HepG2 (cell line): ENCODE measurements around the gene ERBB3. TPM values are rescaled to one million over a fixed set of nuclear protein-coding genes. Genes with fewer than 3 reads are reported as not detected.
"Not testable (repeated sequence)": the region's sequence is repeated elsewhere in the genome, so short reads cannot be mapped to it uniquely, and the experiment has no call there.

Source experiments
- ATAC-seq: fragments of 200-7000 bp; cut with Tn5 transposase; 3 replicates; pipeline ENCODE4 v1.9.1; 2020; ENCODE audit warnings: mild to moderate bottlenecking, moderate library complexity
- BruUV-seq: library from RNA; stranded (reverse); fragments of 400-500 nt; replicated peaks from 2 replicates; lab custom pipeline; 2021; lab: Mats Ljungman, UMichigan
- CTCF ChIA-PET: fragments of 300-600 bp; formaldehyde crosslinking; extraction: SDS; loops from one replicate; lab custom pipeline; 2021; ENCODE audit warnings: low total read pairs, inconsistent platforms, low intra/inter-chr PET ratio; lab: Yijun Ruan, JAX
- POLR2A ChIA-PET: fragments of 350-600 bp; sonication (Branson Sonifier 250); formaldehyde crosslinking; loops from one replicate; lab custom pipeline; 2020; ENCODE audit warnings: antibody characterized with exemption, inconsistent platforms; lab: Yijun Ruan, JAX
- DNase-seq: peaks from one replicate; pipeline ENCODE4 v3.0.0-alpha.2; 2015; ENCODE audit warnings: low spot score
- FAIRE-seq: peaks from 3 replicates; lab custom pipeline; 2011; peaks lifted over from hg19 to GRCh38; lab: Jason Lieb, UNC
- H2AFZ ChIP-seq: one replicate; pipeline ENCODE4 v1.6.1; 2011; ENCODE audit warnings: low read length, inconsistent platforms
- H3K27ac ChIP-seq: fragments of 300-600 bp; 3 replicates; pipeline ENCODE4 v1.8.0; 2011; ENCODE audit warnings: mixed run types, mild to moderate bottlenecking, mixed read lengths, low read length, inconsistent platforms; ENCODE audit not compliant: insufficient read depth; ENCODE audit errors: extremely low read length
- H3K27me3 ChIP-seq, 2 experiments: fragments of 200-600 bp in 1 of 2; 2 replicates in 1 of 2; 3 replicates in 1 of 2; pipeline versions ENCODE4 v1.6.0 to v1.8.0; 2011; ENCODE audit warnings: low read length in 2 of 2, mild to moderate bottlenecking in 2 of 2, moderate library complexity in 2 of 2, inconsistent platforms in 1 of 2; ENCODE audit not compliant: insufficient read depth in 2 of 2, control insufficient read depth in 1 of 2
- H3K36me3 ChIP-seq, 2 experiments: fragments of 200-600 bp in 1 of 2; replicated peaks in 1 of 2; 2 replicates in 1 of 2; 3 replicates in 1 of 2; pipeline versions ENCODE4 v1.5.1 to v1.8.0; 2011; ENCODE audit warnings: low read length in 2 of 2, inconsistent platforms in 1 of 2; ENCODE audit not compliant: insufficient read depth in 2 of 2, control insufficient read depth in 1 of 2
- H3K4me1 ChIP-seq: 2 replicates; pipeline ENCODE4 v1.5.1; 2012; ENCODE audit warnings: low read length, inconsistent platforms; ENCODE audit not compliant: insufficient read depth
- H3K4me2 ChIP-seq: 2 replicates; pipeline ENCODE4 v1.6.0; 2011; ENCODE audit warnings: low read depth, low read length, inconsistent platforms
- H3K4me3 ChIP-seq, 3 experiments: fragments of 200-600 bp in 1 of 3; sonication (generic), shearing (Covaris generic) in 1 of 3; replicated peaks in 1 of 3; 2 replicates each; pipeline ENCODE4 v1.5.1; 2011 to 2016; ENCODE audit warnings: low read length in 3 of 3, inconsistent platforms in 2 of 3, low read depth in 2 of 3, mild to moderate bottlenecking in 2 of 3, control low read depth in 1 of 3, mixed read lengths in 1 of 3; ENCODE audit not compliant: insufficient read depth in 1 of 3
- H3K79me2 ChIP-seq: one replicate; pipeline ENCODE4 v1.6.1; 2011; ENCODE audit warnings: low read length, inconsistent platforms; ENCODE audit not compliant: insufficient read depth
- H3K9ac ChIP-seq: 2 replicates; pipeline ENCODE4 v1.6.0; 2011; ENCODE audit warnings: mild to moderate bottlenecking, low read depth, low read length, inconsistent platforms; ENCODE audit not compliant: insufficient read depth
- H3K9me3 ChIP-seq: 2 replicates; pipeline ENCODE4 v1.5.1; 2012; ENCODE audit warnings: mild to moderate bottlenecking, low read length
- H4K20me1 ChIP-seq: 2 replicates; pipeline ENCODE4 v1.6.0; 2011; ENCODE audit warnings: inconsistent platforms, mild to moderate bottlenecking, low read length, moderate library complexity; ENCODE audit not compliant: insufficient read depth
- CEBPG ChIP-seq: IDR thresholded peaks from 2 replicates; pipeline ENCODE4 v1.6.1; 2016
- CREB1 ChIP-seq, 2 experiments: fragments of 450-650 bp in 1 of 2; IDR thresholded peaks; 2 replicates each; pipeline ENCODE4 v1.6.1; 2016 to 2017; ENCODE audit warnings: control low read depth in 1 of 2, mild to moderate bottlenecking in 1 of 2, missing compliant biosample characterization in 1 of 2, missing genetic modification characterization in 1 of 2
- ESRRA ChIP-seq: sonication (generic); formaldehyde crosslinking; IDR thresholded peaks from 2 replicates; pipeline ENCODE4 v1.5.1; 2020; ENCODE audit warnings: mild to moderate bottlenecking, low read depth, missing genetic modification reagents
- HNRNPLL ChIP-seq: fragments of 200-400 bp; formaldehyde crosslinking; IDR thresholded peaks from 2 replicates; pipeline ENCODE4 v1.6.1; 2017; ENCODE audit warnings: mild to moderate bottlenecking, low read depth, low read length; ENCODE audit not compliant: poor library complexity, severe bottlenecking
- KMT2B ChIP-seq: IDR thresholded peaks from 2 replicates; pipeline ENCODE4 v1.6.1; 2016; ENCODE audit warnings: missing genetic modification reagents, missing compliant biosample characterization
- MYNN ChIP-seq: sonication (generic); formaldehyde crosslinking; IDR thresholded peaks from 2 replicates; pipeline ENCODE4 v1.4.0; 2020; ENCODE audit warnings: mild to moderate bottlenecking, low read depth, missing genetic modification reagents
- NCOR1 ChIP-seq: fragments of 200-600 bp; sonication (generic); IDR thresholded peaks from 2 replicates; pipeline ENCODE4 v1.7.0; 2017; ENCODE audit warnings: antibody characterized with exemption, low read length, borderline replicate concordance
- SAFB2 ChIP-seq: sonication (generic); formaldehyde crosslinking; IDR thresholded peaks from 2 replicates; pipeline ENCODE4 v1.5.1; 2020; ENCODE audit warnings: missing genetic modification reagents, low read depth, mild to moderate bottlenecking, borderline replicate concordance
- SOX6 ChIP-seq, 2 experiments: fragments of 450-650 bp in 1 of 2; sonication (generic) in 1 of 2; formaldehyde crosslinking in 1 of 2; IDR thresholded peaks; 2 replicates each; pipeline versions ENCODE4 v1.4.0 to v1.6.1; 2017 to 2020; ENCODE audit warnings: antibody characterized with exemption in 1 of 2, mild to moderate bottlenecking in 1 of 2, missing genetic modification reagents in 1 of 2
- ZNF224 ChIP-seq: sonication (generic); formaldehyde crosslinking; IDR thresholded peaks from 2 replicates; pipeline ENCODE4 v1.5.0; 2020; ENCODE audit warnings: mild to moderate bottlenecking, missing genetic modification reagents
- ZNF234 ChIP-seq: sonication (generic); formaldehyde crosslinking; conservative IDR thresholded peaks from 2 replicates; pipeline ENCODE4 v1.5.1; 2020; ENCODE audit warnings: mild to moderate bottlenecking, missing genetic modification reagents
- ZNF619 ChIP-seq: sonication (generic); formaldehyde crosslinking; IDR thresholded peaks from 2 replicates; pipeline ENCODE4 v1.4.0; 2020; ENCODE audit warnings: mild to moderate bottlenecking, missing genetic modification reagents
- ZNF629 ChIP-seq: sonication (generic); formaldehyde crosslinking; conservative IDR thresholded peaks from 2 replicates; pipeline ENCODE4 v1.5.0; 2020; ENCODE audit warnings: missing genetic modification reagents
- WGBS: methylation state at CpG from one replicate; pipeline ENCODE4 v1.1.6; 2017; ENCODE audit warnings: low lambda C conversion rate; 5-methylcytosine and 5-hydroxymethylcytosine counted together
- in situ Hi-C: cut with HindIII; loops from 2 replicates; pipeline ENCODE4 v1.10.0; 2017; ENCODE audit warnings: low pct_unique_long_range_greater_than_20kb; ENCODE audit not compliant: extremely low pct_ligation_motif_present
- intact Hi-C: fragments of 100-400 bp; cut with micrococcal nuclease; formaldehyde crosslinking; loops from one replicate; pipeline ENCODE4 v1.10.0; 2022; ENCODE audit not compliant: unreplicated experiment
- polyA plus RNA-seq, 8 experiments: library from polyadenylated mRNA; depleted of rRNA in 3 of 8; stranded (reverse) in 7 of 8; unstranded in 1 of 8; fragments of >200 nt; fragmentation: Illumina TruSeq in 4 of 8; extraction: Trizol in 4 of 8; gene quantifications; 2 replicates each; pipeline versions ENCODE4 v1.2.1 to v1.2.3, GENCODE V29; 2011 to 2016; ENCODE audit warnings: low read depth in 4 of 8, missing spikeins in 1 of 8, mixed read lengths in 1 of 8; ENCODE audit not compliant: insufficient read depth in 1 of 8
- total RNA-seq, 5 experiments: library from RNA; depleted of rRNA; stranded (reverse); fragments of >200 nt; fragmentation: Illumina TruSeq; extraction: Trizol; gene quantifications; 2 replicates each; pipeline ENCODE4 v1.2.3, GENCODE V29; 2016; ENCODE audit warnings: low read depth in 1 of 5
- TF ChIP-seq, protein P1 (sequence below): sonication (generic); formaldehyde crosslinking; IDR thresholded peaks from 2 replicates; pipeline ENCODE4 v1.4.0; 2020; ENCODE audit warnings: missing genetic modification reagents, low read depth, mild to moderate bottlenecking, borderline replicate concordance

Gene ERBB3
- total and polyA plus RNA-seq, 2 of the 13 experiments (the other 11 are each of a cell fraction or from before 2014, with no cell fraction given), result 93.6 to 358 TPM

DNA sequence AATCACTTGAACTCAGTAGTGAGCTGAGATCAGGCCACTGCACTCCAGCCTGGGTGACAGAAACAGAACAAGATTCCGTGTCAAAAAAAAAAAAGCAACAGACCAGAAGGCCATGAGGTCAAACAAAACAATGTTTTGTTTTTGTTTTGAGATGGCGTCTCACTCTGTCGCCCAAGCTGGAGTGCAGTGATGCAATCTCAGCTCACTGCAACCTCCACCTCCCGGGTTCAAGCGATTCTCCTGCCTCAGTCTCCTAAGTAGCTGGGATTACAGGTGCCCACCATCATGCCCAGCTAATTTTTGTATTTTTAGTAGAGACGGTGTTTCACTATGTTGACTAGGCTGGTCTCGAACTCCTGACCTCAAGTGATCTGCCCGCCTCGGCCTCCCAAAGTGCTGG lies 2.0 kb upstream of the ERBB3 start:
- H3K27me3 ChIP-seq; H3K36me3 ChIP-seq; FAIRE-seq; BruUV-seq; H3K27ac ChIP-seq; H3K9me3 ChIP-seq; H3K4me3 ChIP-seq; H2AFZ ChIP-seq; H3K4me2 ChIP-seq; DNase-seq; H3K9ac ChIP-seq; in situ Hi-C loops; ATAC-seq; H4K20me1 ChIP-seq; TF ChIP-seq SOX6 (IDR thresholded peaks at IDR 0.05): not testable (repeated sequence)
- CTCF ChIA-PET, result interaction anchor here (1.4 kb wide), 1 partner anchor 38 kb away, joined by 4 read pairs; the partner anchor contains the start of gene RPL41
- TF ChIP-seq CEBPG, result peak; percentile 50
- TF ChIP-seq SOX6 (CRISPR knock-in tag; IDR thresholded peaks at IDR 0.05), result peak; percentile 37
- 33% methylated on average over 9 of the region's 9 CpGs for WGBS
- intact Hi-C loops, result loop anchor here (2.0 kb wide), 1 partner anchor 31 kb away; no protein-coding TSS in a partner anchor
- peaks cover 20% of the 10 kb centered on the region for H3K79me2 ChIP-seq
- POLR2A ChIA-PET, result interaction anchor here (1.6 to 10.2 kb wide), 2 partner anchors 25 to 71 kb away, joined by 5 to 279 read pairs; partner anchors contain the start of gene PA2G4
- peaks cover 49% of the 10 kb centered on the region for H3K4me1 ChIP-seq

DNA sequence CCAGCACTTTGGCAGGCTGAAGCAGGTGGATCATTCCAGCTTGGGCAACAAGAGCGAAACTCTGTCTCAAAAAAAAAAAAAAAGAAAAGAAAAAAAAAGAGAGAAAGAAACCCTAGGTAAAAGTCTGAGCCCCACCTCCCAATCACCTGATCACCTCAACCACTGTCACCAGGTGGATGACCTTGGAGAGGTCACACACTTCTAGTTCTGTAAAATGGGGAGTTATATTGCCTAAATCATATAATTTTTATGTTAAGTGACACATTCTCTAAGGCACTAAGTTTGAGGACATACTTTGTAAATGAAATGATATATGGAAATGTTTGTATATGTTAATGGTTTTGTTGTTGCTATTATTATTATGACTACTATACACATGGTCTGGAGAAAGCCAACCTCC lies 1.5 kb upstream of the ERBB3 start:
- no peak for FAIRE-seq
- ATAC-seq, result no peak
- WGBS, result 96% methylated on average over 1 of the region's 1 CpG
- TF ChIP-seq, protein P1, sequence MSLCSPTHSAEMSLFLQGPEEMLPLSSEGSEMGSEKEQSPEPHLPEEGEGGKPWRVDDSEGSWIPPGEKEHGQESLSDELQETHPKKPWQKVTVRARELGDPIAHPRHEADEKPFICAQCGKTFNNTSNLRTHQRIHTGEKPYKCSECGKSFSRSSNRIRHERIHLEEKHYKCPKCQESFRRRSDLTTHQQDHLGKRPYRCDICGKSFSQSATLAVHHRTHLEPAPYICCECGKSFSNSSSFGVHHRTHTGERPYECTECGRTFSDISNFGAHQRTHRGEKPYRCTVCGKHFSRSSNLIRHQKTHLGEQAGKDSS (CRISPR knock-in tag), result no peak
- TF ChIP-seq NCOR1 (no peak), KMT2B (CRISPR knock-in tag) (no peak), ZNF619 (no peak), MYNN (CRISPR knock-in tag) (no peak), CREB1 (IDR thresholded peaks at IDR 0.05) (no peak), CREB1 (CRISPR knock-in tag; IDR thresholded peaks at IDR 0.05) (0 out of 2 replicates have a peak, but pooled peaks have one; percentile 25), SAFB2 (CRISPR knock-in tag) (no peak), ESRRA (peak; percentile 70), ZNF234 (no peak), ZNF224 (CRISPR knock-in tag) (no peak), HNRNPLL (no peak), ZNF629 (CRISPR knock-in tag) (peak; percentile 64)

More for the DNA sequence above, 1.5 kb upstream of the ERBB3 start:
- Histone ChIP-seq H3K9me3 (no peaks in the 10 kb centered on the region), H3K27me3 (no peaks in the 10 kb centered on the region; a peak in 1 of 5 replicates), H3K9ac (peak overlapping the region; percentile 96), H3K4me3 (peak overlapping the region; percentile 89 to 96 (median 91); a peak in 4 of 6 replicates), H3K36me3 (peaks cover under 1 to 6% of the 10 kb centered on the region in 2 experiments; a peak in 4 of 5 replicates), H3K4me2 (peak overlapping the region; percentile 98), H3K79me2 (peaks cover 24% of the 10 kb centered on the region), H2AFZ (no peak overlapping the region), H3K4me1 (peaks cover 49% of the 10 kb centered on the region), H4K20me1 (no peaks in the 10 kb centered on the region), H3K27ac (peak overlapping the region; percentile 99)
- DNase-seq, result no peak
- no TSS peak for BruUV-seq
- CTCF ChIA-PET, result interaction anchor here (1.4 to 1.5 kb wide), 2 partner anchors 31 to 38 kb away, joined by 4 to 10 read pairs; partner anchors contain the start of gene RPL41
- intact Hi-C loops, result loop anchor here (2.0 kb wide), 1 partner anchor 32 kb away; no protein-coding TSS in a partner anchor
- POLR2A ChIA-PET, result interaction anchor here (0.9 to 10.2 kb wide), 10 partner anchors 8 to 238 kb away, joined by 3 to 279 read pairs (median 5); partner anchors contain the start of genes CNPY2, ESYT1, PA2G4 and RPL41
- in situ Hi-C loops, result no loop called here
